Transverse colon (tissue), 4 donors: ENCODE measurements around the gene IL20. TPM values are rescaled to one million over a fixed set of nuclear protein-coding genes. Genes with fewer than 3 reads are reported as not detected.

Source experiments
- DNase-seq: peaks from one replicate; pipeline ENCODE4 v3.0.0-alpha.2; 2019
- H3K27ac ChIP-seq, 4 donors: fragments of 200-600 bp; sonication (generic); 2 replicates each; pipeline ENCODE4 v1.5.1; 2016 to 2018; ENCODE audit warnings: inconsistent platforms in 4 of 4
- H3K27me3 ChIP-seq: fragments of 200-600 bp; sonication (generic); 2 replicates; pipeline ENCODE4 v1.5.1; 2017; ENCODE audit warnings: inconsistent platforms
- H3K36me3 ChIP-seq, 4 donors: fragments of 200-600 bp; sonication (generic); 2 replicates each; pipeline ENCODE4 v1.5.1; 2017 to 2019; ENCODE audit warnings: inconsistent platforms in 4 of 4
- H3K4me1 ChIP-seq, 4 donors: fragments of 200-600 bp; sonication (generic); 2 replicates each; pipeline ENCODE4 v1.5.1; 2017 to 2020; ENCODE audit warnings: inconsistent platforms in 4 of 4
- H3K4me3 ChIP-seq, 4 donors: fragments of 200-600 bp; sonication (generic); 1 replicate in 1 of 4; 2 replicates in 3 of 4; pipeline versions ENCODE4 v1.5.1 to v1.6.1; 2017 to 2019; ENCODE audit warnings: inconsistent platforms in 4 of 4
- H3K9me3 ChIP-seq, 2 donors: fragments of 200-600 bp; sonication (generic); 2 replicates each; pipeline ENCODE4 v1.5.1; 2017 to 2019; ENCODE audit warnings: inconsistent platforms in 2 of 2
- CTCF ChIP-seq, 5 experiments: fragments of 200-600 bp in 3 of 5; fragments of 450-650 bp in 2 of 5; sonication (generic) in 3 of 5; IDR thresholded peaks; 1 replicate in 2 of 5; 2 replicates in 3 of 5; pipeline ENCODE4 v1.5.1; 2016 to 2017; ENCODE audit warnings: antibody characterized with exemption in 5 of 5, inconsistent platforms in 3 of 5, mild to moderate bottlenecking in 2 of 5, moderate library complexity in 1 of 5
- EP300 ChIP-seq: sonication (generic); formaldehyde crosslinking; IDR thresholded peaks from one replicate; pipeline ENCODE4 v1.6.1; 2017; ENCODE audit warnings: antibody characterized with exemption, low read depth
- POLR2A ChIP-seq: fragments of 450-650 bp; IDR thresholded peaks from one replicate; pipeline ENCODE4 v1.6.1; 2016; ENCODE audit warnings: antibody characterized with exemption, mild to moderate bottlenecking, moderate library complexity
- POLR2AphosphoS5 ChIP-seq, 3 donors: sonication (generic); formaldehyde crosslinking; IDR thresholded peaks; one replicate each; pipeline ENCODE4 v1.6.1; 2016; ENCODE audit warnings: antibody characterized with exemption in 3 of 3
- WGBS, 2 donors: methylation state at CpG; one replicate each; pipeline ENCODE4 v1.1.5; 2018; ENCODE audit warnings: low coverage in 1 of 2; 5-methylcytosine and 5-hydroxymethylcytosine counted together
- in situ Hi-C, 4 donors: fragments of 200-750 bp; cut with MboI; loops; one replicate each; pipeline versions ENCODE4 v1.15.0 to v1.15.1; 2017; ENCODE audit warnings: low sequenced_read_pairs in 3 of 4, low pct_ligation_motif_present in 1 of 4, low pct_unique_long_range_greater_than_20kb in 1 of 4
- intact Hi-C: fragments of 100-400 bp; cut with DNase I; formaldehyde crosslinking; loops from one replicate; pipeline ENCODE4 v1.15.1; 2023; ENCODE audit warnings: low total_unique reads
- total RNA-seq, 4 donors: library from RNA; depleted of rRNA; stranded (reverse); fragments of >200 nt; gene quantifications; one replicate each; pipeline ENCODE4 v1.1.0, GENCODE V29; 2016

Gene IL20
- not detected for total RNA-seq

- in situ Hi-C loops: no loop called here
- intact Hi-C loops: loop anchor here (5.0 kb wide), 1 partner anchor 607 kb away; no protein-coding TSS in a partner anchor
These were observed at the start of gene IL20 for GRCh38 chr1:206864939-206865671. IL20 (plus strand) TSS chr1:206865623; CDS start chr1:206865853, 230 bp downstream.

GRCh38 chr1:206816390-206817287, 48.8 kb upstream of the IL20 start:
- DNase-seq: no peak
- intact Hi-C loops: no loop called here
- no peak overlapping the region for H3K4me3 ChIP-seq
- no peaks in the 10 kb centered on the region for H3K4me1 ChIP-seq
- peaks cover 5 to 9% of the 10 kb centered on the region in 2 donors for H3K9me3 ChIP-seq
- no peak overlapping the region for H3K27ac ChIP-seq
- no peak for TF ChIP-seq POLR2AphosphoS5 (IDR thresholded peaks at IDR 0.05)
- no peak for TF ChIP-seq POLR2A
- TF ChIP-seq EP300: no peak
- TF ChIP-seq CTCF (IDR thresholded peaks at IDR 0.05): no peak
- H3K36me3 ChIP-seq: no peaks in the 10 kb centered on the region
- in situ Hi-C loops: loop anchor here in 1 of 4 donors (10.0 kb wide), 1 partner anchor 98 kb away; no protein-coding TSS in a partner anchor
- no peaks in the 10 kb centered on the region for H3K27me3 ChIP-seq
- WGBS, 2 donors: 67 to 71% methylated on average over 4 of the region's 4 CpGs

More at GRCh38 chr1:206864939-206865671, at the start of gene IL20:
- peak; percentile 85 for DNase-seq
- WGBS, 2 donors: 4 to 53% methylated on average over 4 to 19 of the region's 19 CpGs
- Histone ChIP-seq H3K9me3 (no peaks in the 10 kb centered on the region), H3K36me3 (no peaks in the 10 kb centered on the region), H3K4me3 (no peak within 1 kb of the TSS), H3K4me1 (no peaks in the 10 kb centered on the region), H3K27ac (no peak within 1 kb of the TSS), H3K27me3 (peaks cover 5% of the 10 kb centered on the region)
- peak; percentile 69 to 86 (median 74) for TF ChIP-seq CTCF (IDR thresholded peaks at IDR 0.05)
- no peak for TF ChIP-seq EP300

GRCh38 chr1:206821493-206821892, 43.9 kb upstream of the IL20 start:
- TF ChIP-seq POLR2AphosphoS5 (IDR thresholded peaks at IDR 0.05): no peak
- H3K36me3 ChIP-seq: no peaks in the 10 kb centered on the region
- no peak overlapping the region for H3K27ac ChIP-seq
- no peak for DNase-seq
- in situ Hi-C loops (no loop called here), intact Hi-C loops (no loop called here)
- no peak overlapping the region for H3K4me3 ChIP-seq
- no peaks in the 10 kb centered on the region for H3K27me3 ChIP-seq
- WGBS, 2 donors: 14 to 76% methylated on average over 1 to 4 of the region's 4 CpGs
- H3K4me1 ChIP-seq: peaks cover 0 to 4% (median 0%) of the 10 kb centered on the region in 4 donors
- no peaks in the 10 kb centered on the region for H3K9me3 ChIP-seq

- intact Hi-C loops (no loop called here), in situ Hi-C loops (no loop called here)
- H3K9me3 ChIP-seq: no peaks in the 10 kb centered on the region
- DNase-seq: no peak
- H3K4me3 ChIP-seq: no peak overlapping the region
- H3K27ac ChIP-seq: no peak overlapping the region
- H3K27me3 ChIP-seq: no peaks in the 10 kb centered on the region
- no peak for TF ChIP-seq EP300
- no peak for TF ChIP-seq POLR2A
- no peak for TF ChIP-seq POLR2AphosphoS5 (IDR thresholded peaks at IDR 0.05)
- TF ChIP-seq CTCF (IDR thresholded peaks at IDR 0.05): no peak
- H3K36me3 ChIP-seq: no peaks in the 10 kb centered on the region
- H3K4me1 ChIP-seq: peaks cover 0 to 4% (median 0%) of the 10 kb centered on the region in 4 donors
- 75 to 88% methylated on average over 1 to 5 of the region's 5 CpGs for WGBS, 2 donors
These were observed 41.7 kb upstream of the IL20 start for GRCh38 chr1:206823727-206824126.
